ENCODE data around the gene TEX38. TPM values are rescaled to one million over a fixed set of nuclear protein-coding genes. Genes with fewer than 3 reads are reported as not detected.

Gene TEX38
- total and polyA plus RNA-seq, 2 of the 13 experiments (the other 11 are each of a cell fraction or from before 2014, with no cell fraction given), result 0.18 TPM; not detected in 1

- TF ChIP-seq ZNF512B (CRISPR knock-in tag; IDR thresholded peaks at IDR 0.05; ENCODE audit: borderline replicate concordance), result no peak
- 0 out of 2 replicates have a peak, but pooled peaks have one; percentile 13 for TF ChIP-seq JUND (CRISPR knock-in tag; IDR thresholded peaks at IDR 0.05)
- TF ChIP-seq NCOA2 (CRISPR knock-in tag; IDR thresholded peaks at IDR 0.05), result peak; percentile 28; the same call in 1 of the 2 replicates
- TF ChIP-seq, protein P1, sequence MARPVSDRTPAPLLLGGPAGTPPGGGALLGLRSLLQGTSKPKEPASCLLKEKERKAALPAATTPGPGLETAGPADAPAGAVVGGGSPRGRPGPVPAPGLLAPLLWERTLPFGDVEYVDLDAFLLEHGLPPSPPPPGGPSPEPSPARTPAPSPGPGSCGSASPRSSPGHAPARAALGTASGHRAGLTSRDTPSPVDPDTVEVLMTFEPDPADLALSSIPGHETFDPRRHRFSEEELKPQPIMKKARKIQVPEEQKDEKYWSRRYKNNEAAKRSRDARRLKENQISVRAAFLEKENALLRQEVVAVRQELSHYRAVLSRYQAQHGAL (CRISPR knock-in tag; IDR thresholded peaks at IDR 0.05; ENCODE audit: not compliant biosample characterization), result no peak
- TF ChIP-seq, protein P2, sequence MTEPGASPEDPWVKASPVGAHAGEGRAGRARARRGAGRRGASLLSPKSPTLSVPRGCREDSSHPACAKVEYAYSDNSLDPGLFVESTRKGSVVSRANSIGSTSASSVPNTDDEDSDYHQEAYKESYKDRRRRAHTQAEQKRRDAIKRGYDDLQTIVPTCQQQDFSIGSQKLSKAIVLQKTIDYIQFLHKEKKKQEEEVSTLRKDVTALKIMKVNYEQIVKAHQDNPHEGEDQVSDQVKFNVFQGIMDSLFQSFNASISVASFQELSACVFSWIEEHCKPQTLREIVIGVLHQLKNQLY (CRISPR knock-in tag; IDR thresholded peaks at IDR 0.05), result 0 out of 2 replicates have a peak, but pooled peaks have one; percentile 19
- TF ChIP-seq NCOA5 (CRISPR knock-in tag; IDR thresholded peaks at IDR 0.05), result no peak
- 0 out of 2 replicates have a peak, but pooled peaks have one; percentile 46 for TF ChIP-seq KLF13 (CRISPR knock-in tag; IDR thresholded peaks at IDR 0.05)
- TF ChIP-seq ZBTB42 (CRISPR knock-in tag; IDR thresholded peaks at IDR 0.05), result no peak
- TF ChIP-seq NAIF1 (CRISPR knock-in tag; IDR thresholded peaks at IDR 0.05; ENCODE audit: borderline replicate concordance), result no peak
- TF ChIP-seq PPARG (CRISPR knock-in tag; conservative IDR thresholded peaks at IDR 0.05), result peak; percentile 43; the same call in 1 of the 2 replicates
- no peak for TF ChIP-seq ARNTL (CRISPR knock-in tag; IDR thresholded peaks at IDR 0.05)
- TF ChIP-seq SP4 (CRISPR knock-in tag; IDR thresholded peaks at IDR 0.05), result peak; percentile 95
- TF ChIP-seq FOXK1 (CRISPR knock-in tag; IDR thresholded peaks at IDR 0.05; ENCODE audit: borderline replicate concordance, low read depth), result peak; percentile 77; the same call in 1 of the 2 replicates
- no peak for TF ChIP-seq HOXA7 (CRISPR knock-in tag; IDR thresholded peaks at IDR 0.05)
- no peak for TF ChIP-seq ZNF160 (CRISPR knock-in tag; IDR thresholded peaks at IDR 0.05)
- 0 out of 2 replicates have a peak, but pooled peaks have one; percentile 25 for TF ChIP-seq HNF4A (CRISPR knock-in tag; IDR thresholded peaks at IDR 0.05)
- TF ChIP-seq, protein P3, sequence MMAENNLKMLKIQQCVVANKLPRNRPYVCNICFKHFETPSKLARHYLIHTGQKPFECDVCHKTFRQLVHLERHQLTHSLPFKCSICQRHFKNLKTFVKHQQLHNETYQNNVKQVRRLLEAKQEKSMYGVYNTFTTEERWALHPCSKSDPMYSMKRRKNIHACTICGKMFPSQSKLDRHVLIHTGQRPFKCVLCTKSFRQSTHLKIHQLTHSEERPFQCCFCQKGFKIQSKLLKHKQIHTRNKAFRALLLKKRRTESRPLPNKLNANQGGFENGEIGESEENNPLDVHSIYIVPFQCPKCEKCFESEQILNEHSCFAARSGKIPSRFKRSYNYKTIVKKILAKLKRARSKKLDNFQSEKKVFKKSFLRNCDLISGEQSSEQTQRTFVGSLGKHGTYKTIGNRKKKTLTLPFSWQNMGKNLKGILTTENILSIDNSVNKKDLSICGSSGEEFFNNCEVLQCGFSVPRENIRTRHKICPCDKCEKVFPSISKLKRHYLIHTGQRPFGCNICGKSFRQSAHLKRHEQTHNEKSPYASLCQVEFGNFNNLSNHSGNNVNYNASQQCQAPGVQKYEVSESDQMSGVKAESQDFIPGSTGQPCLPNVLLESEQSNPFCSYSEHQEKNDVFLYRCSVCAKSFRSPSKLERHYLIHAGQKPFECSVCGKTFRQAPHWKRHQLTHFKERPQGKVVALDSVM (CRISPR knock-in tag; IDR thresholded peaks at IDR 0.05), result no peak
Observed at GRCh38 chr1:46718727-46719622, 47.3 kb downstream of the TEX38 start, which contains the start of gene EFCAB14 (continued).
